Measurements from ENCODE around the gene PPIP5K1.
"Not testable (repeated sequence)": the region's sequence is repeated elsewhere in the genome, so short reads cannot be mapped to it uniquely, and the experiment has no call there.

DNA sequence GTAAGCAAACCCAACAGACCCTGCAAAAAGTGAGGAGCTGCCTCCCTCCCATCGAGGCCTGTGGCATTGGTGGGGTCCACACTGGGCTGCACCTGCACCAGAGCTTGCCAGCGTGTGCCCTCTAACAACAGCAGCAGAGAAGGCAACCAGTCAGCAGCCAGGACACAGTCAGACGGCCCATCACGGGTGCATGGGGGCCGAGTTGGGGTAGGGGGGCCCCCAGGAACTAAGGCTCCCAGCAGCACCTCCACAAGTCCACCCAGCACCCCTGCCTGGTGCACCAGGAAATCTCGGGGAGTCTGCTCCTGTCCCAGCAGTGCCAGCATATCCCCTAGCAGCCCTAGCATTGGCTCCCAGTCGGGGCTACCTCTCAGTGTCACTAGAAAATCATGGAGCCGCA lies 27.7 kb upstream of the PPIP5K1 start:
- not testable (repeated sequence) for TF ChIP-seq ZFP3 (CRISPR knock-in tag; IDR thresholded peaks at IDR 0.05); ARNTL (CRISPR knock-in tag; IDR thresholded peaks at IDR 0.05; ENCODE audit: borderline replicate concordance, low read depth); ZFP30 (CRISPR knock-in tag; IDR thresholded peaks at IDR 0.05); RARB (CRISPR knock-in tag; IDR thresholded peaks at IDR 0.05); ZNF565 (CRISPR knock-in tag; conservative IDR thresholded peaks at IDR 0.05; ENCODE audit: low read depth); ISL1 (CRISPR knock-in tag; IDR thresholded peaks at IDR 0.05); ESRRG (CRISPR knock-in tag; IDR thresholded peaks at IDR 0.05); TCF4 (CRISPR knock-in tag; IDR thresholded peaks at IDR 0.05; ENCODE audit: borderline replicate concordance)
- TF ChIP-seq, protein P1, sequence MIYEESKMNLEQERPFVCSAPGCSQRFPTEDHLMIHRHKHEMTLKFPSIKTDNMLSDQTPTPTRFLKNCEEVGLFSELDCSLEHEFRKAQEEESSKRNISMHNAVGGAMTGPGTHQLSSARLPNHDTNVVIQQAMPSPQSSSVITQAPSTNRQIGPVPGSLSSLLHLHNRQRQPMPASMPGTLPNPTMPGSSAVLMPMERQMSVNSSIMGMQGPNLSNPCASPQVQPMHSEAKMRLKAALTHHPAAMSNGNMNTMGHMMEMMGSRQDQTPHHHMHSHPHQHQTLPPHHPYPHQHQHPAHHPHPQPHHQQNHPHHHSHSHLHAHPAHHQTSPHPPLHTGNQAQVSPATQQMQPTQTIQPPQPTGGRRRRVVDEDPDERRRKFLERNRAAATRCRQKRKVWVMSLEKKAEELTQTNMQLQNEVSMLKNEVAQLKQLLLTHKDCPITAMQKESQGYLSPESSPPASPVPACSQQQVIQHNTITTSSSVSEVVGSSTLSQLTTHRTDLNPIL (CRISPR knock-in tag; IDR thresholded peaks at IDR 0.05; ENCODE audit: low read depth), result not testable (repeated sequence)
- TF ChIP-seq, protein P2, sequence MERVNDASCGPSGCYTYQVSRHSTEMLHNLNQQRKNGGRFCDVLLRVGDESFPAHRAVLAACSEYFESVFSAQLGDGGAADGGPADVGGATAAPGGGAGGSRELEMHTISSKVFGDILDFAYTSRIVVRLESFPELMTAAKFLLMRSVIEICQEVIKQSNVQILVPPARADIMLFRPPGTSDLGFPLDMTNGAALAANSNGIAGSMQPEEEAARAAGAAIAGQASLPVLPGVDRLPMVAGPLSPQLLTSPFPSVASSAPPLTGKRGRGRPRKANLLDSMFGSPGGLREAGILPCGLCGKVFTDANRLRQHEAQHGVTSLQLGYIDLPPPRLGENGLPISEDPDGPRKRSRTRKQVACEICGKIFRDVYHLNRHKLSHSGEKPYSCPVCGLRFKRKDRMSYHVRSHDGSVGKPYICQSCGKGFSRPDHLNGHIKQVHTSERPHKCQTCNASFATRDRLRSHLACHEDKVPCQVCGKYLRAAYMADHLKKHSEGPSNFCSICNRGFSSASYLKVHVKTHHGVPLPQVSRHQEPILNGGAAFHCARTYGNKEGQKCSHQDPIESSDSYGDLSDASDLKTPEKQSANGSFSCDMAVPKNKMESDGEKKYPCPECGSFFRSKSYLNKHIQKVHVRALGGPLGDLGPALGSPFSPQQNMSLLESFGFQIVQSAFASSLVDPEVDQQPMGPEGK (CRISPR knock-in tag; IDR thresholded peaks at IDR 0.05; ENCODE audit: borderline replicate concordance), result not testable (repeated sequence)
- TF ChIP-seq, protein P3, sequence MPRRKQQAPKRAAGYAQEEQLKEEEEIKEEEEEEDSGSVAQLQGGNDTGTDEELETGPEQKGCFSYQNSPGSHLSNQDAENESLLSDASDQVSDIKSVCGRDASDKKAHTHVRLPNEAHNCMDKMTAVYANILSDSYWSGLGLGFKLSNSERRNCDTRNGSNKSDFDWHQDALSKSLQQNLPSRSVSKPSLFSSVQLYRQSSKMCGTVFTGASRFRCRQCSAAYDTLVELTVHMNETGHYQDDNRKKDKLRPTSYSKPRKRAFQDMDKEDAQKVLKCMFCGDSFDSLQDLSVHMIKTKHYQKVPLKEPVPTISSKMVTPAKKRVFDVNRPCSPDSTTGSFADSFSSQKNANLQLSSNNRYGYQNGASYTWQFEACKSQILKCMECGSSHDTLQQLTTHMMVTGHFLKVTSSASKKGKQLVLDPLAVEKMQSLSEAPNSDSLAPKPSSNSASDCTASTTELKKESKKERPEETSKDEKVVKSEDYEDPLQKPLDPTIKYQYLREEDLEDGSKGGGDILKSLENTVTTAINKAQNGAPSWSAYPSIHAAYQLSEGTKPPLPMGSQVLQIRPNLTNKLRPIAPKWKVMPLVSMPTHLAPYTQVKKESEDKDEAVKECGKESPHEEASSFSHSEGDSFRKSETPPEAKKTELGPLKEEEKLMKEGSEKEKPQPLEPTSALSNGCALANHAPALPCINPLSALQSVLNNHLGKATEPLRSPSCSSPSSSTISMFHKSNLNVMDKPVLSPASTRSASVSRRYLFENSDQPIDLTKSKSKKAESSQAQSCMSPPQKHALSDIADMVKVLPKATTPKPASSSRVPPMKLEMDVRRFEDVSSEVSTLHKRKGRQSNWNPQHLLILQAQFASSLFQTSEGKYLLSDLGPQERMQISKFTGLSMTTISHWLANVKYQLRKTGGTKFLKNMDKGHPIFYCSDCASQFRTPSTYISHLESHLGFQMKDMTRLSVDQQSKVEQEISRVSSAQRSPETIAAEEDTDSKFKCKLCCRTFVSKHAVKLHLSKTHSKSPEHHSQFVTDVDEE (CRISPR knock-in tag; IDR thresholded peaks at IDR 0.05), result not testable (repeated sequence)
